Colonic mucosa (tissue), 4 donors: ENCODE measurements around the gene MKLN1. TPM values are rescaled to one million over a fixed set of nuclear protein-coding genes. Genes with fewer than 3 reads are reported as not detected.
"Not testable (repeated sequence)": the region's sequence is repeated elsewhere in the genome, so short reads cannot be mapped to it uniquely, and the experiment has no call there.

Experiments
- DNase-seq: peaks from one replicate; pipeline ENCODE4 v3.0.0-alpha.2; 2020
- H3K27ac ChIP-seq: fragments of 200-600 bp; one replicate; pipeline ENCODE4 v1.8.0; 2021
- H3K27me3 ChIP-seq: fragments of 200-600 bp; one replicate; pipeline ENCODE4 v1.8.0; 2021
- H3K36me3 ChIP-seq: fragments of 200-600 bp; one replicate; pipeline ENCODE4 v1.8.0; 2021
- H3K4me1 ChIP-seq: fragments of 200-600 bp; one replicate; pipeline ENCODE4 v1.8.0; 2021; ENCODE audit warnings: mild to moderate bottlenecking
- H3K4me3 ChIP-seq: fragments of 200-600 bp; one replicate; pipeline ENCODE4 v1.8.0; 2021
- H3K9ac ChIP-seq, 2 donors: one replicate each; pipeline ENCODE4 v1.7.0; 2013; ENCODE audit warnings: control low read depth in 2 of 2, low read depth in 2 of 2, low read length in 2 of 2
- H3K9me3 ChIP-seq: fragments of 200-600 bp; one replicate; pipeline ENCODE4 v1.8.0; 2021
- intact Hi-C: fragments of 100-400 bp; cut with DNase I; formaldehyde crosslinking; loops from one replicate; pipeline ENCODE4 v1.14.1; 2022
- total RNA-seq, 2 donors: library from RNA; stranded (reverse); fragmentation: NEBNext Ultra II Directional in 1 of 2; extraction: Animal tissue kit (Norgen Biotek cat#: 25700) in 1 of 2; gene quantifications; one replicate each; pipeline ENCODE4 v1.2.1, GENCODE V29; 2021
- TF ChIP-seq, protein P1 (sequence below): fragments of 200-600 bp; IDR thresholded peaks from one replicate; pipeline ENCODE4 v1.8.0; 2022; ENCODE audit warnings: antibody characterized with exemption, mild to moderate bottlenecking
- donor health status: healthy.
- donor health status: DM: no; HTN: no; CAD: no.
- donor health status: DM: no; HTN: no; CAD: no.

MKLN1 gene
- total RNA-seq, 2 donors from 2014 or later, result 35.1 to 48.7 TPM

DNA sequence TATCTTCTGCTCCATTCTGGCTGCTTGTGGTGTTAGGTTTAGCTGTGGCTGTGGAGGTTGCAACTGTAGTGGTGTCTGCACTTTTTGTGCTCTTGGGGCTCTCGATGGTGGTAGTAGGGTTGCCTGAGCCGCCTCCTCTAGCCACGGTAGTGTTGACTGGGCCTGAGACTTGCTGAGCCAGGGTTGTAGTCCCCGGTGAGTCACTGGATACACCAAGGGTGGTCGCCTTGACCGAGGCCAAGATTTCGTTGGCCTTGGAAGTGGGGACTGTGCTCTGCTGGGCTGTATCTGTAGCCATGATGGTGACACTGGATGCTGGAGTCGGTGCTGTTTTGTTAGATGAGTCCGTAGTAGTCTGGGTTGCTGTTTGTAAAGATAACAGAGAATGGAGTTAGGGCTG is 183.4 kb downstream of the MKLN1 start:
- H3K27ac ChIP-seq, result no peak overlapping the region
- no peaks in the 10 kb centered on the region for H3K27me3 ChIP-seq
- no peak for DNase-seq
- intact Hi-C loops, result no loop called here
- H3K9ac ChIP-seq, result no peak overlapping the region
- H3K36me3 ChIP-seq, result no peaks in the 10 kb centered on the region
- no peaks in the 10 kb centered on the region for H3K4me1 ChIP-seq
- TF ChIP-seq, protein P1, sequence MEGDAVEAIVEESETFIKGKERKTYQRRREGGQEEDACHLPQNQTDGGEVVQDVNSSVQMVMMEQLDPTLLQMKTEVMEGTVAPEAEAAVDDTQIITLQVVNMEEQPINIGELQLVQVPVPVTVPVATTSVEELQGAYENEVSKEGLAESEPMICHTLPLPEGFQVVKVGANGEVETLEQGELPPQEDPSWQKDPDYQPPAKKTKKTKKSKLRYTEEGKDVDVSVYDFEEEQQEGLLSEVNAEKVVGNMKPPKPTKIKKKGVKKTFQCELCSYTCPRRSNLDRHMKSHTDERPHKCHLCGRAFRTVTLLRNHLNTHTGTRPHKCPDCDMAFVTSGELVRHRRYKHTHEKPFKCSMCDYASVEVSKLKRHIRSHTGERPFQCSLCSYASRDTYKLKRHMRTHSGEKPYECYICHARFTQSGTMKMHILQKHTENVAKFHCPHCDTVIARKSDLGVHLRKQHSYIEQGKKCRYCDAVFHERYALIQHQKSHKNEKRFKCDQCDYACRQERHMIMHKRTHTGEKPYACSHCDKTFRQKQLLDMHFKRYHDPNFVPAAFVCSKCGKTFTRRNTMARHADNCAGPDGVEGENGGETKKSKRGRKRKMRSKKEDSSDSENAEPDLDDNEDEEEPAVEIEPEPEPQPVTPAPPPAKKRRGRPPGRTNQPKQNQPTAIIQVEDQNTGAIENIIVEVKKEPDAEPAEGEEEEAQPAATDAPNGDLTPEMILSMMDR, result no peak
- no peaks in the 10 kb centered on the region for H3K9me3 ChIP-seq
- H3K4me3 ChIP-seq, result no peak overlapping the region

DNA sequence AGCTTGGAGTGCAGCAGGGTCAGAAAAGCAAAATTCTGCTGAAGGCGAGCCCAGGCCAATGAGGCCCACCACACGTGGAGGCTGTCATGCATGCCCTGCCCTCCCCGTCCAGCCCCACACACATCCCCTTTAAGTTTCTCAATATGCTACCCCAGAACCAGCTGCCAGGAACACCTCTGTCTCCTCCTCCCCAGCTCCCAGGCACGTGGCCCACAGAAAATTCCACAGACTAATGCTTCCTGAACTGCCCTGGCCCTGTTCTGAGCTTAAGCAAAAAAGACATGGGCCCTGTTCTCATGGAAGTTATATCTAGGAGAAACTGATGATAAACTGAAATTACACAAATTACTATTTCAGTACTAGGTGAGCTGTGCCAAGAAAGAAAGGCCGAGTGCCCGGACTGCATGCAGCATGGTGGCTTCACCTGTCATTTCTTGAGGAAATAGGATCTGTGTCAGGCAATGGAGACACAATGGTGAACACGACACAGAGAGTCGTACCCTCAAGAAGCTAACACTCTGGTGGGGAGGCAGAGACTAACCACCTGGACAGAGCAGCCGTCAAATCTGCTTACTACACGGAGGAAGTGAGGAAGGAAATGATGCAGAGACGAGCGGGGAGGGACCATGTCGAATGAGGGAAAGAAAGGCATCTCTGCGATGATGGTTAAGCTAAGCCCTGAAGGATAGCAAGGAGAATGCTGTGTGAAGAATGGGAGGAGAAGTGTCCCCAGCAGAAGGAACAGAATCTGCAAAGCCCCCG is 184.3 kb downstream of the MKLN1 start:
- Histone ChIP-seq H3K9me3 (no peaks in the 10 kb centered on the region), H3K27ac (no peak overlapping the region), H3K9ac (no peak overlapping the region), H3K4me1 (no peaks in the 10 kb centered on the region), H3K27me3 (no peaks in the 10 kb centered on the region), H3K4me3 (no peak overlapping the region), H3K36me3 (no peaks in the 10 kb centered on the region)
- intact Hi-C loops, result no loop called here
- TF ChIP-seq, protein P1, result no peak
- DNase-seq, result no peak

DNA sequence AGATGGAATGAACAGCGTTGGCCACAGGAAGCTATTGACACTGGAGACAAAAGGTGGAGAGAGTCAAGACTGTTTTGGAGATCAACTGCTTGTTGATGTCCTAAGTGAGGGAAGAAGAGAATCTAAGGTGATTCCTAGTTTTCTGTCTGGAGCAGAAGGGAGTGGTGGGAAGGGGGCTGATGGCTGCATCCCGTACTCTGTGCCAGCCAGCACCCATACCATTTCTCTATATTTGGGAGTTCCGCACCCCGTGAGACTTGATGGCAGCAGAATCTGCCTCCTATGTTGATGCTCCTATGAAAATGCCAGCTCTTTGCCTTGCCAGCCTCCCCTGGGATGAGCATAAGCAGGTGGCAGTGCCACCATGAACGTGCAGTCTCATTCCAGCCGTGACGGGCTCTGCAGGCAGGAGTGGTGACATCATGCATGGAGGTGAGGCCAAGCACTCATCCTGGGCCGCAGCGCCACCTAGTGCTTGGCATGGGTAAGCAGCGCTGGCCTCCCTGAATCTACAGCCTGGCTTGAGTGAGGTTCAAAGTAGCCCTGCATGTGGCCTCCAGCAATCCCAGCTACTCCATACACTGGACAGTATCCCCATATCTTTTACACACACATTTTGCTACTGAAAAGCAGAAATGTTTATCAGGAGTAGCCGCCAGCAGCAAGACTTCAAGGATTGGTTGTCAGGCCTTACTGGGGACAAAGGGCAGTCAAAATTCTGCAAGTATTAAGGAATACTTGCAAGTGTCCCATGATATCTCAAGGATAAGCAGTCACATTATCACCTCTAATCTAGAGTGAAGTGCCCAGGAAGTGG is 185.8 kb downstream of the MKLN1 start:
- Histone ChIP-seq H3K36me3 (no peaks in the 10 kb centered on the region), H3K9me3 (no peaks in the 10 kb centered on the region), H3K27ac (no peak overlapping the region), H3K27me3 (no peaks in the 10 kb centered on the region), H3K4me1 (no peaks in the 10 kb centered on the region), H3K9ac (no peak overlapping the region), H3K4me3 (no peak overlapping the region)
- intact Hi-C loops, result no loop called here
- TF ChIP-seq, protein P1, result peak; percentile 98
- peak; percentile 80 for DNase-seq

DNA sequence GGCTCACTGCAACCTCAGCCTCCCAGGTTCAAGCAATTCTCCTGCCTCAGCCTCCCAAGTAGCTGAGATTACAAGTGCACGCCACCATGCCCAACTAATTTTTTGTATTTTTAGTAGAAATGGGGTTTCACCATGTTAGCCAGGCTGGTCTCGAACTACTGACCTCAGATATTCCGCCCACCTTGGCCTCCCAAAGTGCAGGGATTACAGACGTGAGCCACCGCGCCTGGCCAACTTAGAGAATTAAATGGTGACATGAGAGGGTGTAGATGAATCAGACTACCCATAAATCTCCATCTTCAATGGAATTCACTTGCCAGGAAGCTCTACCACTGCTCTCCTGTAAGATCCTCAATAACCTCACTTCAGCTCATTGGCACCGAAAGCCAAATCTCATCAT is 187.8 kb downstream of the MKLN1 start:
- H3K4me3 ChIP-seq, DNase-seq, intact Hi-C loops, H3K27me3 ChIP-seq, H3K9me3 ChIP-seq, H3K9ac ChIP-seq, H3K4me1 ChIP-seq, H3K27ac ChIP-seq, H3K36me3 ChIP-seq: not testable (repeated sequence)

DNA sequence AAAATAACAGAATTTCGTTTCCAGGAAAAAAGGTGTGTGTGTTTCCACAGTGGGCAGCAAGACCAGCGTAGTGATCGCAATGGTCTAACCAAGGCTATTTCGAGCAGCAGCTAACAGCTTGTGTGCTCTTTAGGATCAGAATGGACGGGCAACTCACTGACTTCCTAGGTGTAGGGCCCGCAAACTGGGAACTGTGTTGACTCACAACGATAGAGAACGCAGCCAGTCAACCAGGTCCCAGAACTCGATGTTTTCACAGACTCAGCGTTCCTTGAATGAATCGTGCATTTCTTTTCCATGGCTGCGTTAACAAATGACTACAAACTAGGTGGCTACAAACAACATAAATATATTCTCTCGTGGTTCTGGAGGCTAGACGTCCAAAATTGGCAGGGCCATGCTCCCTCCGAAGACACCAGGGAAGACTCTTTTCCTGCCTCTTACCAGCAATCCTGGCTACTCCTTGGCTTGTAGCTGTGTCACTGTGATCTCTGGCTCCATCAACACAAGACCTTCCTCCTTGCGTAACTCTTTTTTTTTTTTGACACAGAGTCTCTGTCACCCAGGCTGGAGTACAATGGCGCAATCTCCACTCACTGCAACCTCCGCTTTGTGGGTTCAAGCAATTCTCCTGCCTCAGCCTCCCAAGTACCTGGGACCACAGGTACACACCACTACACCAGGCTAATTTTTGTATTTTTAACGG is 189.7 kb downstream of the MKLN1 start:
- H3K4me3 ChIP-seq, result no peak overlapping the region
- no peak for DNase-seq
- intact Hi-C loops, result no loop called here
- TF ChIP-seq, protein P1, result no peak
- no peak overlapping the region for H3K9ac ChIP-seq
- no peaks in the 10 kb centered on the region for H3K27me3 ChIP-seq
- H3K36me3 ChIP-seq, result no peaks in the 10 kb centered on the region
- no peaks in the 10 kb centered on the region for H3K9me3 ChIP-seq
- no peak overlapping the region for H3K27ac ChIP-seq
- no peaks in the 10 kb centered on the region for H3K4me1 ChIP-seq
